GM21576 (cell line): Measurements from ENCODE around the gene TBC1D14.
"Not testable (repeated sequence)": the region's sequence is repeated elsewhere in the genome, so short reads cannot be mapped to it uniquely, and the experiment has no call there.

Experiments used
- ATAC-seq: cut with Tn5 transposase; IDR thresholded peaks from one replicate; pipeline ENCODE4 v1.9.1; 2021; ENCODE audit warnings: mild to moderate bottlenecking, moderate library complexity; ENCODE audit not compliant: unreplicated experiment

The TBC1D14 gene

GRCh38 chr4:7075962-7076695 lies 166.5 kb downstream of the TBC1D14 start:
- no peak for ATAC-seq

- no peak for ATAC-seq
Measured at GRCh38 chr4:7076696-7077082, 167.1 kb downstream of the TBC1D14 start.

DNA sequence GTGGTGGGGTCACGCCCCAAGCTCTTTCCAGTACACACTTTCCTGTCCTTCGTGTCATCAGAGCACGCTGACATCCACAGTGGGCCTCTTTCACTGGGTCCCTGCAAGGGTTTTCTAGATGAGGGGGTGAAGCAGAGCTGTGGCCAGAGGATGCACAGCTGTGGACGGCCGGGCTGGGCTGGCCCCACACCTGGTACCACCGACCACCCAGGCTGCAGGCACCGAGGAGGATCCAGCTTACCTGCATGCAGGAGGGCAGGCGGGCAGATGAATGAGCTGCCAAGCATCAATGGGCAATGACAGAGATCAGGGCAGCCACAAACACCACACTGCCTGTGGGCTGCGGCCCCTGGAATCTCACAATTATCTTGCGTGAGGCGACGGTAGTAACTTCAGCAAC lies 167.7 kb downstream of the TBC1D14 start:
- ATAC-seq: no peak

DNA sequence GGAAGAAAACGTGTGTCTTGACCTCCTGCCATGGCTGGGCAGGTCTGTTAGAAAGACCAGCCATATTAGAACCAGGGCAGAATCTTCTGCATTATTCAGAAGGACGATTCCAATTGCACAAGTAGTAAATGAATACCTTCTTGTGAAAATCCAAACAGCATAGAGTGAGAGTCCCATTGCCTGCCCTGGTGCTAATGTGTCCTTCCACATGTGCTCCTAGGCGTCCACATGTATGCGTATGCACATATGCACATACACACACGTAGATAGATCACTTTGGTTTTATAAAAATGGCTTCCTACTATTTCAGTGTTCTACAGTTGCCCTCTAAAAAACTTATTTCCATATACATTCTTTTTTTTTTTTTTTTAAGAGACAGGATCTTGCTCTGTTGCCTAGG lies 168.4 kb downstream of the TBC1D14 start:
- no peak for ATAC-seq

DNA sequence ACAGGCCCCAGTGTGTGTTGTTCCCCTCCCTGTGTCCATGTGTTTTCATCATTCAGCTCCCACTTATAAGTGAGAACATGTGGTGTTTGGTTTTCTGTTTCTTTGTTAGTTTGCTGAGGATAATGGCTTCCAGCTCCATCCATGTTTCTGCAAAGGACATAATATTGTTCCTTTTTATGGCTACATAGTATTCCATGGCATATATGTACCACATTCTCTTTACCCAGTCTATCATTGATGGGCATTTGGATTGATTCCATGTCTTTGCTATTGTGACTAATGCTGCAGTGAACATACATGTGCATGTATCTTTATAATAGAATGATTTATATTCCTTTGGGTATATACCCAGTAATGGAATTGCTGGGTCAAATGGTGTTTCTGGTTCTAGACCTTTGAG lies 169.9 kb downstream of the TBC1D14 start:
- ATAC-seq: not testable (repeated sequence)

- ATAC-seq: not testable (repeated sequence)
Measured at GRCh38 chr4:7079909-7080308, 170.3 kb downstream of the TBC1D14 start.
